ENCODE measurements around the gene TMEM123. TPM values are rescaled to one million over a fixed set of nuclear protein-coding genes. Genes with fewer than 3 reads are reported as not detected.

Gene TMEM123
- total and polyA plus RNA-seq, 10 donors, result 51.3 to 184 (median 146) TPM

- DNase-seq, result no peak
- Histone ChIP-seq H3K4me1 (peaks cover 0 to 29% (median 3%) of the 10 kb centered on the region in 6 donors), H3K4me3 (no peak overlapping the region), H3K27ac (peak overlapping the region in 5 of 8 donors; percentile 18 to 67 (median 57)), H3K9me3 (no peaks in the 10 kb centered on the region), H3K27me3 (replicated peaks in 1 of 7) (no peaks in the 10 kb centered on the region), H3K36me3 (peaks cover 0 to 100% (median 43%) of the 10 kb centered on the region in 6 donors)
- WGBS, 5 donors, result 82 to 89% (median 87%) methylated on average over 3 of the region's 3 CpGs
- intact Hi-C loops (cut with DNase I; ENCODE audit: low total_unique reads), result no loop called here
- TF ChIP-seq CTCF (IDR thresholded peaks at IDR 0.05 in 8 of 11, conservative IDR thresholded peaks at IDR 0.05 in 3 of 11) (no peak), POLR2AphosphoS5 (IDR thresholded peaks at IDR 0.05) (no peak), POLR2A (IDR thresholded peaks at IDR 0.05) (no peak)
These were observed 68.7 kb downstream of the TMEM123 start for GRCh38 chr11:102383839-102384238.

- no peak for DNase-seq
- TF ChIP-seq POLR2A (IDR thresholded peaks at IDR 0.05) (no peak), CTCF (IDR thresholded peaks at IDR 0.05 in 8 of 11, conservative IDR thresholded peaks at IDR 0.05 in 3 of 11) (no peak), POLR2AphosphoS5 (IDR thresholded peaks at IDR 0.05) (no peak)
- Histone ChIP-seq H3K4me1 (peaks cover 0 to 29% (median 3%) of the 10 kb centered on the region in 6 donors), H3K27ac (no peak overlapping the region), H3K36me3 (peaks cover 0 to 100% (median 47%) of the 10 kb centered on the region in 6 donors), H3K4me3 (no peak overlapping the region), H3K27me3 (replicated peaks in 1 of 7) (no peaks in the 10 kb centered on the region), H3K9me3 (no peaks in the 10 kb centered on the region)
- WGBS, 5 donors, result 88 to 95% (median 92%) methylated on average over 3 of the region's 3 CpGs
- intact Hi-C loops (cut with DNase I; ENCODE audit: low total_unique reads), result no loop called here
These were observed 70.2 kb downstream of the TMEM123 start for GRCh38 chr11:102382384-102382783.

- Histone ChIP-seq H3K27me3 (replicated peaks in 1 of 7) (no peaks in the 10 kb centered on the region), H3K36me3 (peaks cover 3 to 94% (median 56%) of the 10 kb centered on the region in 6 donors), H3K27ac (no peak overlapping the region), H3K9me3 (no peaks in the 10 kb centered on the region), H3K4me1 (peaks cover 0 to 11% (median 2%) of the 10 kb centered on the region in 6 donors), H3K4me3 (no peak overlapping the region)
- intact Hi-C loops (cut with DNase I; ENCODE audit: low total_unique reads), result no loop called here
- TF ChIP-seq POLR2AphosphoS5 (IDR thresholded peaks at IDR 0.05), result no peak
- TF ChIP-seq CTCF (IDR thresholded peaks at IDR 0.05 in 8 of 11, conservative IDR thresholded peaks at IDR 0.05 in 3 of 11), result no peak
- TF ChIP-seq POLR2A (IDR thresholded peaks at IDR 0.05), result no peak
- DNase-seq, result no peak
These were observed 73.7 kb downstream of the TMEM123 start for GRCh38 chr11:102378818-102379217.

- H3K27me3 ChIP-seq (replicated peaks in 1 of 7), result no peaks in the 10 kb centered on the region
- H3K36me3 ChIP-seq, result peaks cover 3 to 84% (median 56%) of the 10 kb centered on the region in 6 donors
- H3K4me3 ChIP-seq, result no peak overlapping the region
- intact Hi-C loops (cut with DNase I; ENCODE audit: low total_unique reads), result no loop called here
- no peak for TF ChIP-seq CTCF (IDR thresholded peaks at IDR 0.05 in 8 of 11, conservative IDR thresholded peaks at IDR 0.05 in 3 of 11)
- no peak for TF ChIP-seq POLR2A (IDR thresholded peaks at IDR 0.05)
- TF ChIP-seq POLR2AphosphoS5 (IDR thresholded peaks at IDR 0.05), result no peak
- H3K27ac ChIP-seq, result no peak overlapping the region
- no peaks in the 10 kb centered on the region for H3K9me3 ChIP-seq
- WGBS, 5 donors, result 85 to 95% (median 90%) methylated on average over 2 of the region's 2 CpGs
- no peak for DNase-seq
- H3K4me1 ChIP-seq, result peaks cover 0 to 7% (median 0%) of the 10 kb centered on the region in 6 donors
These were observed 74.7 kb downstream of the TMEM123 start for GRCh38 chr11:102377891-102378290.

Measured in spleen (tissue), 11 donors.